GM21360 (cell line): ENCODE measurements around the gene POLA2.
"Not testable (repeated sequence)": the region's sequence is repeated elsewhere in the genome, so short reads cannot be mapped to it uniquely, and the experiment has no call there.

Experiments
- ATAC-seq: cut with Tn5 transposase; IDR thresholded peaks from one replicate; pipeline ENCODE4 v1.9.1; 2021; ENCODE audit warnings: mild to moderate bottlenecking, moderate library complexity; ENCODE audit not compliant: unreplicated experiment

POLA2 gene

GRCh38 chr11:65261591-65262380, at the start of gene POLA2:
Gene POLA2 (plus strand): TSS chr11:65261962. CDS start chr11:65262293, 331 bp downstream.
- ATAC-seq, result peak; percentile 72

- no peak for ATAC-seq
Observed at GRCh38 chr11:65212226-65212801, 49.4 kb upstream of the POLA2 start.

- no peak for ATAC-seq
Observed at GRCh38 chr11:65213322-65214211, 48.2 kb upstream of the POLA2 start.

GRCh38 chr11:65214212-65214845, 47.4 kb upstream of the POLA2 start:
- ATAC-seq, result no peak

- no peak for ATAC-seq
Observed at GRCh38 chr11:65215441-65216076, 46.2 kb upstream of the POLA2 start.

GRCh38 chr11:65216830-65217229, 44.9 kb upstream of the POLA2 start:
- no peak for ATAC-seq

- ATAC-seq, result no peak
Observed at GRCh38 chr11:65217441-65218423, 44.0 kb upstream of the POLA2 start.

GRCh38 chr11:65218446-65218845, 43.3 kb upstream of the POLA2 start:
- no peak for ATAC-seq

GRCh38 chr11:65219930-65220213, 41.9 kb upstream of the POLA2 start:
- ATAC-seq, result no peak

GRCh38 chr11:65221026-65221425, 40.7 kb upstream of the POLA2 start:
- ATAC-seq, result no peak

GRCh38 chr11:65223011-65223410, 38.8 kb upstream of the POLA2 start:
- no peak for ATAC-seq

GRCh38 chr11:65224930-65225278, 36.9 kb upstream of the POLA2 start:
- ATAC-seq, result no peak

GRCh38 chr11:65225279-65226102, 36.3 kb upstream of the POLA2 start:
- ATAC-seq, result no peak

- no peak for ATAC-seq
Observed at GRCh38 chr11:65226103-65226442, 35.7 kb upstream of the POLA2 start.

GRCh38 chr11:65227879-65228278, 33.9 kb upstream of the POLA2 start:
- no peak for ATAC-seq

GRCh38 chr11:65236194-65237059, 25.3 kb upstream of the POLA2 start:
- no peak for ATAC-seq

- not testable (repeated sequence) for ATAC-seq
Observed at GRCh38 chr11:65238302-65238701, 23.5 kb upstream of the POLA2 start.

- no peak for ATAC-seq
Observed at GRCh38 chr11:65241134-65241533, 20.6 kb upstream of the POLA2 start.
